HG02571 (cell line): ENCODE measurements around the gene PUSL1.
A peak's percentile ranks its signal among the peaks of the same experiment; 100 is the strongest.

Experiments
- ATAC-seq: cut with Tn5 transposase; IDR thresholded peaks from one replicate; pipeline ENCODE4 v1.9.1; 2021; ENCODE audit warnings: mild to moderate bottlenecking, moderate library complexity; ENCODE audit not compliant: unreplicated experiment

The PUSL1 gene

GRCh38 chr1:1349256-1350012 lies 41.0 kb downstream of the PUSL1 start, which contains the start of gene DVL1:
Gene DVL1, minus strand, starts transcription at chr1:1349418. Its CDS starts 353 bp downstream, at chr1:1349065.
- peak; percentile 41 for ATAC-seq

DNA sequence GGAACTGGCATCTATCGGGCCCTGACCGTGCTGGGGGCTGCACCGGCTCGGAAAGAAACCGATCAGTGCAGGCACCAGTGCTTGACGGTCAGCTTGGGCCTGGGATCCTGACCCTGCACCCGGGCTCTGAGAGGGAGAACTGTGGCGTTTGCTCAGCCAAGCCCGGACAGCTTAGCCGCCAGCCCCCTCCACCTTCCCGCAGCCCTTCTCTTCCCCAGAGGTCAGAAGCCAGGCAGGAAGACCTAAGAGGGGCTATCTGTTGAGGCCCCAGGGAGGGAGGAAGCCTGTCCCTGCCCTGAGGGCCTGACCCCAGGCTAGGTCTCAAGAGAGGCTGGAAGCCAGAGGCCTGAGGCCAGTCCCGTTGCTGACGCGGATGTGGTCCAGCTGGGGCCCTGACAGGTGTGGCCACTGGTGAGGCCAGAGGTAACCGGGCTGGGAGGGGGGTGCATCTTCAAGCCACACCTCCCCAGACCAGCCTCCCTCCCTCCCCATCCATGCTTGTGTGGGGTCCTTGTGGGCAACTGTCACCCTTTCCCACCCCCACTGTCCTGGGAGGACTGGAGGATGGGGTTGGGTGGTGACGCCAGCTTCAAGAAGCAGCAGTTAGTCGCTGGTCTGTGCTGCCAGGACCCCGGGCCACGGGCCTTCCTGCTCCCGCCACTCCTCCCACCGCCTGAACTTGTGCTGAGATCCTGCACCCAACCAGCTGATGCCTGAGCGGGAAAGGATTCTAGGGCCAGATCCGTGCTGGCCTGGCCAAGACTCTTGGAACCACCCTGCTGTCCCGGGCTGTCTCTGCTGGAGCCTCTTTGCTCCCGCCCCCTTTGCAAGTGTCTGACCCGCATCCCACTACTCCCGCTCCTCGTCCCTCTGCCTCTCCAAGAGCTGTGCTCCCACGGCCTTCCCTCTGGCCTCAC lies 43.4 kb downstream of the PUSL1 start:
- no peak for ATAC-seq

DNA sequence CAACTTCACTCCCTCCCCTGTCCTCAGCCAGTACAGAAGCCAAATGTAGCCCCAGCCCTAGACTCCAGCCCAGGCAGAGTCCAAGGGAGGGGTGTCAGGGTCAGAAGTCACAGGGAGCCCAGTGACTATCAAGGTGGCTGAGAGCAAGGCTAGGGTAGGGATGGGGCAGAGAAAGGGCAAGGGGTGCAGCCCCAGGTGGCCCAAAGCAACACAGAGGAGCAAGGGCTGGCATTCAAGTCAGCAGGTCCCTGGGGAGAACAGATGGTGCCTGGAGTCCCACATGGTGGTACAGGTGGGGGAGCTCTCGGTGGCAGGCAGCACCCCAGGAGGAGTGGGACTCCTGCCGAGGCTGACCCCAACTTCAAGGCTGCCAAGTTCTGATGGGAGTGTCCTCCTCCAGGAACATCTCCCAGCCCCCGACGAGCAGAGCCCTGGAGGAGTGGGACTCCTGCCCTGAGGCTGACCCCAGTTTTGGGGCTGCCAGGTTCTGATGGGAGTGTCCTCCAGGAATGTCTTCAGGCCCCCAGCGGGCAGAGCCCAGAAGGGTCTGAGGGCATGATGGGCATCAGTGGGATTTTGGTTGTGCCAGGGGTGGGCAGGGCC lies 44.5 kb downstream of the PUSL1 start:
- ATAC-seq, result no peak

DNA sequence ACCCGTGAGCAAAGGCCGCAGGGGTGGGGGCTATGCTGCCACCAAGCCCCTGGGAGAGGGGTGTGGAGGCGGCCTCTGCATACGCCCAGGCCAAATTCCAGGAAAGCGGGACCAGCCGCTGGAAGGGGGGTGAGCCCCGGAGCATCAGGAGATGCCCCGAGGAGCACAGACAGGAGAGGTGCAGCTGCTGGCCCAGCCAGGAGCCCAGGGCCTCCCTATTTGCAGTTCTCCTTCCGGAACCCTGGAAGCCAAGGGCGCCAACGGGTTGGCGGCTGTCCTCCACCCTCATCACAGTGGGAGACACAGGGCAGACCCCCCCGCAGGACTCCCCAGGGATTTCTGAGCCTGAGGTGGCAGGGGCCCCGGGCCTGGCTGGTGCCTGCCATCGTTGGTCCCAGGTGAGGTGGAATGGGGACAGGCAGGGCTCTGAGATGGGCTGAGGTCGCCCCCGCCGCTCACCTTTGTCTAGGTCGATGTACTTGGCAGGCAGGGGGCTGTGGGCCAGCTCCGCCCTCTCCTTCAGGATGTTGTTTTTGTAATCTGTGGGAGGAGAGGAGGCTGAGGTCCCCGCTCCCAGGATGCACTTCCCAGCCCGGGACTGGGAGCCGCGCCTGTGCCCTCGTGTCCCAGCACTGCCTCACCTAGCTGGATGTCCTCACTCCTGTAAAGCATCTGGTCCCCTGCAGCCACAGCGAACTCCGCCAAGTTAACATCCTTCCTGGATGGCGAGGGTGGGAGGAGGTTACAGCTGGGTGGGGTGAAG lies 45.2 kb downstream of the PUSL1 start:
- ATAC-seq, result no peak

GRCh38 chr1:1354271-1355247 lies 46.2 kb downstream of the PUSL1 start:
- ATAC-seq, result no peak

DNA sequence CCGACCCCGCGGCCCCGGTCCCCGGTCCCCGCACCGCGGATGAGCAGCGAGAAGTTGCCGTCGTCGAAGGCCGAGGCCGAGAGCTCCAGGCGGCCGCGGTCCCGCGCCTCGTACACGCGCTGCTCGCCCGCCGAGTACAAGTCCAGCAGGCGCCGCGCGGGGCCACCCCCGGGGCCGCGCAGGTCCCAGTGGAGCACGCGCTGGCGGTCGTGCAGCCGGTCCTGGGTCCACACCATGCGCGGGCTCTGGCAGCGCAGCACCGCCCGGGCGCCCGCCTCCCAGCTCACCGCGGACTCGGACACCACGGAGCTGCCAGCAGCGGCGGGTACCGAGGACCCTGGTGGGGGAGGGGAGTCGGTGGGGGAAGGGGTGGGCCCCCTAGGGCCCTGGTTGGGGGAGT lies 47.0 kb downstream of the PUSL1 start:
- ATAC-seq, result no peak

DNA sequence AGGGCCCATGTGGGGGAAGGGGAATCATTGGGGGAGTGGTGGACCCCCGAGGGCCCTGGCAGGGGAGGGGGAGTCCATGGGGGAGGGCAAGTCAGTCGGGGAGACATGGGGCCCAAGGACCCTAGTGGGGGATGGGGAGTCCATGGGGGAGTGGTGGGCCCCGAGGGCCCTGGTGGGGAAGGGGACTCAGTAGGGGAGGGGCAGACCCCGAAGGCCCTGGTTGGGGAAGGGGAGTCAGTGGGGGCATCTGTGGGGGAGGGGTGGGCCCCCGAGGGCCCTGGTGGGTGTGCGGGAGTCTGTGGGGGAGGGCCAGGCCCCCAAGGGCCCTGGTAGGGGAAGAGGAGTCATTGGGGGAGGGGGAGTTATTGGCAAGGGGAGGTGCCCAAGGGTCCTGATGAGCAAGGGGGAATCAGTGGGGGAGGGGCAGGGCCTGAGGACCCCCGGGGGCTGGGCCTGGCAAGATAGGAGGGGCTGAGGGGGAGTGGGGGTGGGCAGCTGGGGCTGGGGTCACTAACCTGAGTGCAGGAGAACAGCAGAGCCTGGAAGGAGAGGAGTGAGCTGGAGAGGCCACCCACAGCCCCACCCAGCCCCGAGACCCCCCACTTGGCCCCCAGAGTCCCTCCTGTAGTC lies 47.9 kb downstream of the PUSL1 start:
- no peak for ATAC-seq

GRCh38 chr1:1356796-1357401 lies 48.5 kb downstream of the PUSL1 start:
- ATAC-seq, result no peak

GRCh38 chr1:1357871-1358432 lies 49.6 kb downstream of the PUSL1 start:
- ATAC-seq, result no peak

DNA sequence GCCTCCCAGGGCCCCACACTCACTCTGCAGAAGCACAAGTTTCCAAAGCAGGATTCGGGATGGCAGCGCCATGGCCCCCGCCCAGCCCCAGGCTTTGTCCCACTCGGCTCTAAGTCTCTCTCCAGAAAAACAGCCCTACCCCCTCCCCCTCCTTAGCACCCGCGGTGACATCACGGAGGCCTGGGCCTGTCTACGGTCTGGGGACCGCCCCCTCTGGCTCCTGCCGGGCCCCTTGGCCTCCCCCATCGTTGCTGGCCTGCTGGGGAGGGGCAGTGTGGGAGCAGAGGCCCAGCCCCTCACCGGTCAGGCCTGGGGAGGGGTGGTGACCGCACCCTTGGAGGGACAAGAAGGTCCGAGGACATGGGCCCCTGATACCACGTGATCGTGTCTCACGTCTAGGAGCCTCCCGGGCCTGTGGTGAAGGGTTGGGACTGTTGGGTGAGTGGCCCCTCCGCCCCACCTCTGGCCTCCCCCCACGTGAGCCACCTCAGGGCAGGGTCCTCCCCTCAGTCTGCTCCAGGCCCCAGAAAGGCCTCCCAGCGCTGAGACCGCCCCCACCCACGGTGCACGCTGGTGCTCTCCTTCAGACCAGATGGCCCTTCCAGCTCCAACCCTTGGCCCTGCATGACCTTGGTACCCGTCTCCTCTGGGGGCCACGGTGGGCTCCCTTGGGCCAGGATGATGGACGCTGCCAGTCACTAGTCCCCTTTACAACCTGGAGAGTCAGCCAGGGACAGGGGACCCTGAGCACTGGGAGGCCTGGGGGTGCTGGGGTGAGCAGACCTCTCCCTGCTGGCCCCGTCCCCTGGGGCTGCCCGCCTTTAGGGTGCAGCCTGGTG lies 50.3 kb downstream of the PUSL1 start, which contains the start of gene MXRA8:
MXRA8 (minus strand) TSS at position 123 of the 839 bp plus-strand sequence; CDS start at position 72, 51 bp downstream.
- no peak for ATAC-seq

GRCh38 chr1:1359308-1359663 lies 50.9 kb downstream of the PUSL1 start:
- no peak for ATAC-seq

GRCh38 chr1:1359664-1360468 lies 51.5 kb downstream of the PUSL1 start:
- ATAC-seq, result no peak

- ATAC-seq, result no peak
Measured at GRCh38 chr1:1360506-1361169, 52.2 kb downstream of the PUSL1 start.
